Calu3 (cell line): Measurements from ENCODE around the gene THADA. TPM values are rescaled to one million over a fixed set of nuclear protein-coding genes. Genes with fewer than 3 reads are reported as not detected.

Experiments
- BruUV-seq: library from RNA; stranded (reverse); fragments of 400-500 nt; replicated peaks from 2 replicates; lab custom pipeline; 2021; lab: Mats Ljungman, UMichigan
- CTCF ChIA-PET: fragments of 300-600 bp; sonication (Branson Sonifier 250); formaldehyde crosslinking; loops from one replicate; lab custom pipeline; 2022; ENCODE audit warnings: antibody characterized with exemption; lab: Charles Lee
- DNase-seq: peaks from one replicate; pipeline ENCODE4 v3.0.0; 2022
- H3K27ac Mint-ChIP-seq: one replicate; pipeline ENCODE4 v1.8.0; 2022; ENCODE audit warnings: mixed read lengths; ENCODE audit not compliant: unreplicated experiment
- H3K27me3 Mint-ChIP-seq: one replicate; pipeline ENCODE4 v1.8.0; 2022; ENCODE audit warnings: mixed read lengths; ENCODE audit not compliant: unreplicated experiment
- H3K36me3 Mint-ChIP-seq: one replicate; pipeline ENCODE4 v1.8.0; 2022; ENCODE audit warnings: mild to moderate bottlenecking, moderate library complexity, mixed read lengths; ENCODE audit not compliant: insufficient read depth, unreplicated experiment
- H3K4me1 Mint-ChIP-seq: one replicate; pipeline ENCODE4 v1.8.0; 2022; ENCODE audit warnings: mild to moderate bottlenecking, low read depth, mixed read lengths; ENCODE audit not compliant: unreplicated experiment
- H3K4me3 Mint-ChIP-seq: one replicate; pipeline ENCODE4 v1.8.0; 2022; ENCODE audit warnings: mild to moderate bottlenecking, low read depth, moderate library complexity, mixed read lengths; ENCODE audit not compliant: unreplicated experiment
- H3K9me3 Mint-ChIP-seq: one replicate; pipeline ENCODE4 v1.8.0; 2022; ENCODE audit warnings: low read depth, mixed read lengths; ENCODE audit not compliant: unreplicated experiment
- CTCF ChIP-seq: fragments of 200-600 bp; IDR thresholded peaks from one replicate; pipeline ENCODE4 v1.8.0; 2022; ENCODE audit warnings: antibody characterized with exemption; ENCODE audit not compliant: unreplicated experiment
- intact Hi-C: fragments of 100-400 bp; cut with micrococcal nuclease; formaldehyde crosslinking; loops from one replicate; pipeline ENCODE4 v1.10.0; 2022; ENCODE audit not compliant: unreplicated experiment
- total RNA-seq: library from RNA; stranded (reverse); gene quantifications from 2 replicates; pipeline ENCODE4 v1.2.3, GENCODE V29; 2022

Gene THADA
- total RNA-seq, 1 experiment from 2014 or later: 35.5 TPM

DNA sequence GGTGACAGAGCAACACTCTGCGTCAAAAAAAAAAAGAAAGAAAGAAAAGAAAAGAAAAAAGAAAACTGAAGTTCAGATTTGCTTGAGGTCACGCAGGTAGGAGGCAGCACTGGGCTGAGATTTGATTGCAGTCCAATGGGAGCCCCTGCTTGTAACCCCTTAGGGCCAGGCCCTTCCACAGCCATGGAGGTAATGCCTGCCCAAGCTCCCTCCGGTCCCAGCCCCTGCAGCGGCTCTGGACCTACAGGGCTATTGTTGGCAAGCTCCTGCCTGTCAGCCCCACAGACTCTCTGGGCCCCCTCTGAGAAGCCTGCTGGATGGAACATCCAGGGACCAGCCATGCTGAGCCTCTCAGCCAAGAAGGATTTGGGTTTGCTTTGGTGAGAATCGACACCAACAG lies 381.6 kb downstream of the THADA start:
- DNase-seq: no peak
- Mint-ChIP-seq H3K27me3 (no peaks in the 10 kb centered on the region), H3K9me3 (no peaks in the 10 kb centered on the region), H3K27ac (no peak overlapping the region), H3K4me3 (no peak overlapping the region), H3K36me3 (peaks cover 8% of the 10 kb centered on the region), H3K4me1 (peaks cover 28% of the 10 kb centered on the region)
- CTCF ChIA-PET: no interaction called here
- no peak for TF ChIP-seq CTCF
- BruUV-seq: no TSS peak
- intact Hi-C loops: no loop called here

DNA sequence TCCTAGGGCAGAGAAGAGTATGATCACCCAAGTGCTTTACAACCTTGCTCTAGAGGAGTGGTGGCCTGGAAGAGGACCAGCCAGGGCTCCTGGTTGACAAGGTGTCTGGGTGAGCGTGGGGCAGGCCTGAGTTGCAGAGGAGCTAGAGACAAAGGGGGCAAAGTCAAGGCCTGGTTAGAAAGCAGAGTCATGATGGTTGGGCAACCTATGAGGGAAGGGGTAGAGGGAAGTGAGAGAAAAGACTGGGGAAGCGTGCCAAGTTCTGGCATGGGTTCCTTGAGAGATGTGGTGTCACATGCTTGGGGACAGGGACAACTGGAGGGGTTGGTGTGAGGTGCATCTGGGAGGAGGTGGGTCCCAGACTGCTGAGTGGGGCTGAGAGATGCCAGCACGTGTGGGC lies 382.9 kb downstream of the THADA start:
- Mint-ChIP-seq H3K9me3 (no peaks in the 10 kb centered on the region), H3K27ac (peak overlapping the region; percentile 6), H3K4me3 (no peak overlapping the region), H3K27me3 (no peaks in the 10 kb centered on the region), H3K4me1 (peaks cover 21% of the 10 kb centered on the region), H3K36me3 (no peaks in the 10 kb centered on the region)
- DNase-seq: no peak
- CTCF ChIA-PET: no interaction called here
- no peak for TF ChIP-seq CTCF
- intact Hi-C loops: no loop called here
- no TSS peak for BruUV-seq

DNA sequence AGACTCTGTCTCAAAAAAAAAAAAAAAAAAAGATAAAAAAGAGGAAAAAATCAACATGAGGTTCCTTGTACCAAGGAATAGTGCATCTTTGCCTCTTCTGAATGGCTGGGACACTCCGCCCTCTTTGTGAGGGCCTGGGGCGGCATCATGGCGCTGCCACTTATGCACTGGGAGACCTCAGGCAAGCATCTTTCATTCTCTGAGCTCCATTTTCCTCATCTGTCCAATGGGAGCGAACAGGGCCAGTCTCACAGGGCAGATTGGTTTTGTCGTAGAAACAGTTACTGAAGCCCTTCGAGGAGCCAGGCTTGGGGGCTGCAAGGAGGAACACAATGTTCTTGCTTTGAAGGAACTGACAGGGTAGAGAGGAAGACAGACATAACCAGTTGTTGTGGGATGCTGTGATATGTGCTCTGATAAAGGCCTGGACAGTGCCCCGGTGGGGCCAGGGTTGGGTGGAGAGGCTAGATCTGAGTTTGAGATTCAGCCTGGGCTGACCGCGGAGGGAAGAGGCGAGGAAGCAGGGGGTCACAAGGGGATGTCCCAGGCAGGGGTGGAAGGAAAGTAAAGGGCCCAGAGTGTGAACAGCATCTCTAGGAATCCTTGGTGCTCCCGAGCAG lies 383.5 kb downstream of the THADA start:
- no peaks in the 10 kb centered on the region for H3K36me3 Mint-ChIP-seq
- intact Hi-C loops: no loop called here
- H3K9me3 Mint-ChIP-seq: no peaks in the 10 kb centered on the region
- TF ChIP-seq CTCF: no peak
- no peak overlapping the region for H3K4me3 Mint-ChIP-seq
- H3K4me1 Mint-ChIP-seq: peaks cover 28% of the 10 kb centered on the region
- no peak for DNase-seq
- no peaks in the 10 kb centered on the region for H3K27me3 Mint-ChIP-seq
- peak overlapping the region; percentile 6 for H3K27ac Mint-ChIP-seq
- no TSS peak for BruUV-seq
- CTCF ChIA-PET: interaction anchor here (0.7 kb wide), 1 partner anchor 26 kb away, joined by 4 read pairs; no protein-coding TSS in a partner anchor

- DNase-seq: no peak
- no peaks in the 10 kb centered on the region for H3K9me3 Mint-ChIP-seq
- peaks cover 41% of the 10 kb centered on the region for H3K4me1 Mint-ChIP-seq
- CTCF ChIA-PET: no interaction called here
- intact Hi-C loops: no loop called here
- no peak overlapping the region for H3K4me3 Mint-ChIP-seq
- no peaks in the 10 kb centered on the region for H3K36me3 Mint-ChIP-seq
- BruUV-seq: no TSS peak
- H3K27me3 Mint-ChIP-seq: no peaks in the 10 kb centered on the region
- H3K27ac Mint-ChIP-seq: no peak overlapping the region
- no peak for TF ChIP-seq CTCF
These were observed 385.2 kb downstream of the THADA start for GRCh38 chr2:43210467-43211303.
